H9 (cell line): Measurements from ENCODE around the gene ASS1. TPM values are rescaled to one million over a fixed set of nuclear protein-coding genes. Genes with fewer than 3 reads are reported as not detected.

Experiments
- DNase-seq: peaks from one replicate; pipeline ENCODE4 v3.0.0-alpha.2; 2017
- H2AFZ ChIP-seq: one replicate; pipeline ENCODE4 v1.6.1; 2013; ENCODE audit warnings: mild to moderate bottlenecking, low read length, control low read depth, moderate library complexity
- H2AK5ac ChIP-seq: 2 replicates; pipeline ENCODE4 v1.6.1; 2013; ENCODE audit warnings: low read length, control low read depth, mixed read lengths; ENCODE audit not compliant: insufficient read length
- H2BK120ac ChIP-seq: one replicate; pipeline ENCODE4 v1.6.1; 2013; ENCODE audit warnings: low read depth, mild to moderate bottlenecking, low read length, control low read depth, inconsistent platforms; ENCODE audit not compliant: poor library complexity, severe bottlenecking
- H2BK12ac ChIP-seq: 2 replicates; pipeline ENCODE4 v1.6.1; 2013; ENCODE audit warnings: low read length, control low read depth, mixed read lengths, low read depth; ENCODE audit not compliant: insufficient read length
- H2BK15ac ChIP-seq: 2 replicates; pipeline ENCODE4 v1.6.1; 2013; ENCODE audit warnings: low read depth, low read length, control low read depth
- H2BK20ac ChIP-seq: one replicate; pipeline ENCODE4 v1.6.1; 2013; ENCODE audit warnings: low read depth, mild to moderate bottlenecking, low read length, control low read depth, inconsistent platforms; ENCODE audit not compliant: poor library complexity, severe bottlenecking
- H2BK5ac ChIP-seq: 2 replicates; pipeline ENCODE4 v1.6.1; 2013; ENCODE audit warnings: low read length, control low read depth, mixed read lengths; ENCODE audit not compliant: insufficient read length
- H3K14ac ChIP-seq: 2 replicates; pipeline ENCODE4 v1.6.1; 2013; ENCODE audit warnings: low read length, control low read depth; ENCODE audit not compliant: insufficient read depth
- H3K18ac ChIP-seq: 2 replicates; pipeline ENCODE4 v1.6.1; 2013; ENCODE audit warnings: low read depth, mild to moderate bottlenecking, mixed read lengths, low read length, control low read depth; ENCODE audit not compliant: insufficient read length
- H3K23ac ChIP-seq: 2 replicates; pipeline ENCODE4 v1.6.1; 2013; ENCODE audit warnings: low read length, control low read depth, mixed read lengths, low read depth; ENCODE audit not compliant: insufficient read length
- H3K23me2 ChIP-seq: 2 replicates; pipeline ENCODE4 v1.6.1; 2013; ENCODE audit warnings: low read depth, mild to moderate bottlenecking, mixed read lengths, low read length, control low read depth; ENCODE audit not compliant: insufficient read length, poor library complexity, severe bottlenecking
- H3K27ac ChIP-seq: 2 replicates; pipeline ENCODE4 v1.5.1; 2013; ENCODE audit warnings: low read length, control low read depth, mixed read lengths, low read depth; ENCODE audit not compliant: insufficient read length
- H3K27me3 ChIP-seq: 2 replicates; pipeline ENCODE4 v1.6.1; 2013; ENCODE audit warnings: low read length, control low read depth, inconsistent platforms; ENCODE audit not compliant: insufficient read depth
- H3K4ac ChIP-seq: 2 replicates; pipeline ENCODE4 v1.6.1; 2013; ENCODE audit warnings: low read depth, mild to moderate bottlenecking, control low read depth, inconsistent platforms, low read length, moderate library complexity
- H3K4me1 ChIP-seq: 2 replicates; pipeline ENCODE4 v1.6.1; 2013; ENCODE audit warnings: low read length, control low read depth, inconsistent platforms; ENCODE audit not compliant: insufficient read depth
- H3K4me2 ChIP-seq: 2 replicates; pipeline ENCODE4 v1.6.1; 2013; ENCODE audit warnings: low read length, control low read depth, mixed read lengths; ENCODE audit not compliant: insufficient read length, insufficient read depth
- H3K56ac ChIP-seq: 2 replicates; pipeline ENCODE4 v1.6.1; 2013; ENCODE audit warnings: low read depth, mild to moderate bottlenecking, mixed read lengths, low read length, control low read depth; ENCODE audit not compliant: insufficient read length
- H3K79me1 ChIP-seq: 2 replicates; pipeline ENCODE4 v1.6.1; 2013; ENCODE audit warnings: low read depth, mild to moderate bottlenecking, moderate library complexity, low read length, control low read depth, inconsistent platforms; ENCODE audit not compliant: insufficient read depth, poor library complexity, severe bottlenecking
- H3K79me2 ChIP-seq: 2 replicates; pipeline ENCODE4 v1.6.1; 2013; ENCODE audit warnings: low read length, control low read depth, inconsistent platforms; ENCODE audit not compliant: insufficient read depth
- H3K9ac ChIP-seq: 2 replicates; pipeline ENCODE4 v1.6.1; 2013; ENCODE audit warnings: low read length, control low read depth, mixed read lengths; ENCODE audit not compliant: insufficient read length; ENCODE audit errors: extremely low read depth
- H3K9me3 ChIP-seq: one replicate; pipeline ENCODE4 v1.6.1; 2013; ENCODE audit warnings: low read depth, low read length, inconsistent platforms; ENCODE audit not compliant: control insufficient read depth
- H3T11ph ChIP-seq: one replicate; pipeline ENCODE4 v1.6.1; 2013; ENCODE audit warnings: mild to moderate bottlenecking, low read length, control low read depth, inconsistent platforms
- H4K20me1 ChIP-seq: one replicate; pipeline ENCODE4 v1.6.1; 2013; ENCODE audit not compliant: control insufficient read depth, insufficient read length, insufficient read depth
- H4K5ac ChIP-seq: 2 replicates; pipeline ENCODE4 v1.6.1; 2013; ENCODE audit warnings: low read depth, mild to moderate bottlenecking, mixed read lengths, low read length, control low read depth; ENCODE audit not compliant: insufficient read length
- H4K8ac ChIP-seq: replicated peaks from 2 replicates; pipeline ENCODE4 v1.6.1; 2013; ENCODE audit warnings: low read length, control low read depth, mixed read lengths, low read depth; ENCODE audit not compliant: insufficient read length
- H4K91ac ChIP-seq: 2 replicates; pipeline ENCODE4 v1.6.1; 2013; ENCODE audit warnings: low read depth, mild to moderate bottlenecking, moderate library complexity, mixed read lengths, low read length, control low read depth; ENCODE audit not compliant: insufficient read length
- H3K27ac Mint-ChIP-seq, 3 experiments: 2 replicates in 2 of 3; 3 replicates in 1 of 3; pipeline ENCODE4 v1.8.0; 2020 to 2021; ENCODE audit warnings: mixed read lengths in 3 of 3, mild to moderate bottlenecking in 1 of 3, moderate library complexity in 1 of 3
- H3K27me3 Mint-ChIP-seq: 2 replicates; pipeline ENCODE4 v1.8.0; 2021; ENCODE audit warnings: low read depth, mild to moderate bottlenecking, moderate library complexity, mixed read lengths
- H3K36me3 Mint-ChIP-seq, 3 experiments: 2 replicates in 2 of 3; 3 replicates in 1 of 3; pipeline ENCODE4 v1.8.0; 2020 to 2021; ENCODE audit warnings: low read depth in 3 of 3, mixed read lengths in 3 of 3; ENCODE audit not compliant: insufficient read depth in 1 of 3
- H3K4me1 Mint-ChIP-seq, 2 experiments: 2 replicates each; pipeline ENCODE4 v1.8.0; 2020; ENCODE audit warnings: mixed read lengths in 2 of 2
- H3K4me3 Mint-ChIP-seq, 2 experiments: 2 replicates in 1 of 2; 3 replicates in 1 of 2; pipeline ENCODE4 v1.8.0; 2020 to 2021; ENCODE audit warnings: mild to moderate bottlenecking in 2 of 2, mixed read lengths in 2 of 2, moderate library complexity in 1 of 2
- H3K9me3 Mint-ChIP-seq, 2 experiments: 2 replicates in 1 of 2; 3 replicates in 1 of 2; pipeline ENCODE4 v1.8.0; 2020; ENCODE audit warnings: mild to moderate bottlenecking in 2 of 2, mixed read lengths in 2 of 2, moderate library complexity in 1 of 2
- CTCF ChIP-seq: fragments of 200-600 bp; sonication (generic); conservative IDR thresholded peaks from 3 replicates; pipeline ENCODE4 v1.8.0; 2021; ENCODE audit warnings: antibody characterized with exemption, mild to moderate bottlenecking
- WGBS: extraction: QIAGEN DNeasy Blood & Tissue Kit; methylation state at CpG from one replicate; pipeline ENCODE4 v1.1.7; 2013; ENCODE audit warnings: missing lambda C conversion rate, low lambda C conversion rate, mixed read lengths; ENCODE audit not compliant: insufficient read length; ENCODE audit errors: extremely low coverage; 5-methylcytosine and 5-hydroxymethylcytosine counted together
- total RNA-seq: library from RNA; stranded (reverse); gene quantifications from 2 replicates; pipeline ENCODE4 v1.2.1, GENCODE V29; 2021

The ASS1 gene
- total RNA-seq, 1 experiment from 2014 or later: 118 TPM

DNA sequence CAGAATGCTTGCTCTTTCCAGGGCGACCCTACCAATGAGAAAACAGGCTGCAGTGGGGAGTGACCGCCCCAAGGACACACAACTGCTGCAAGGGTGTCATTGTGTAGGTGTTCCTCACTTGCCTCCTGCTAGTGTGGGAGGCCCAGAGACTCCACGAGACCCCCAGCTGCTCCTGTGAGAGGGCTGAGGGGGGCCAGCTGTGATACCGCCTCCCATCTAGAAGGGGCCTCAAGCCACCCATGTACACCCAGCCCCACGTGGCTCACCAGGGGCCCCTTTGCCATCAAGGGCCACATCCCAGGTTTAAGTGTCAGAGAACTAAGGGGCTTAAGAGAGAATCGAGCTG, 1.3 kb upstream of the ASS1 start:
- no peak overlapping the region for H3K14ac ChIP-seq
- peaks cover 4 to 20% (median 4%) of the 10 kb centered on the region in 3 experiments for H3K36me3 Mint-ChIP-seq
- no peak overlapping the region for H4K91ac ChIP-seq
- H3K79me2 ChIP-seq: no peaks in the 10 kb centered on the region
- H3K4ac ChIP-seq: no peak overlapping the region
- peaks cover 33% of the 10 kb centered on the region for H3K27me3 Mint-ChIP-seq
- no peak for TF ChIP-seq CTCF
- no peak overlapping the region for H4K8ac ChIP-seq
- no peaks in the 10 kb centered on the region for H3K9me3 ChIP-seq
- peaks cover 13% of the 10 kb centered on the region; the same call in 1 of the 2 replicates for H3K4me1 ChIP-seq
- H2BK15ac ChIP-seq: no peak overlapping the region
- H3T11ph ChIP-seq: no peak overlapping the region
- DNase-seq: no peak
- H3K4me1 Mint-ChIP-seq: peaks cover 33 to 39% of the 10 kb centered on the region in 2 experiments
- H2BK120ac ChIP-seq: no peak overlapping the region
- H3K23ac ChIP-seq: no peak overlapping the region
- H2BK5ac ChIP-seq: no peak overlapping the region
- no peak overlapping the region for H2BK20ac ChIP-seq
- H3K4me3 Mint-ChIP-seq: no peak overlapping the region
- no CpG with 5 or more reads among the region's 6 CpGs for WGBS
- H3K4me2 ChIP-seq: no peak overlapping the region
- no peak overlapping the region for H2AFZ ChIP-seq
- H3K56ac ChIP-seq: no peak overlapping the region
- H4K20me1 ChIP-seq: no peaks in the 10 kb centered on the region
- H4K5ac ChIP-seq: no peak overlapping the region
- no peak overlapping the region for H2AK5ac ChIP-seq
- no peak overlapping the region for H3K27ac ChIP-seq
- H3K27me3 ChIP-seq: no peaks in the 10 kb centered on the region; the same call in 1 of the 2 replicates
- no peak overlapping the region for H2BK12ac ChIP-seq
- H3K27ac Mint-ChIP-seq: no peak overlapping the region
- no peak overlapping the region for H3K9ac ChIP-seq
- no peaks in the 10 kb centered on the region for H3K79me1 ChIP-seq
- H3K23me2 ChIP-seq: peaks cover 17% of the 10 kb centered on the region
- peaks cover 13 to 15% of the 10 kb centered on the region in 2 experiments for H3K9me3 Mint-ChIP-seq
- no peak overlapping the region for H3K18ac ChIP-seq
